ENCODE measurements around the gene TBC1D4.

DNA sequence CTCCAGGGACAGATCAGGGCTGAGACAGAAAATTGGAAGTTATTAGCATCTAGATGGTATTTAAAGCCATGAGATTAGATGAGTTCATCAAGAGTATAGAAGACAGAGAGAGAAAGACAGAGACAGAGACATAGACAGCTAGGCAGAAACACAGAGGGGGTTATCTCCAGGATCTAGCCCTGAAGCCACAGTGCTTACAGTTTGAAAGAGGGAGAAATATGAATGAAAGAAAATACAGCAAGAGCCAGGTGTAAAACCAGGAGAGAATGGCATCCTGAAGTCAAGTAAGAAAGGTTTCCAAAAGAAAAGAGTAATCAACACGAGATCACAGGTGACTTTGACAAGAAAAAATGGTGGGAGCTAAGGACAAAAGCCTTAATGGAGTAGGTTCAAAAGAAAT lies 111.2 kb downstream of the TBC1D4 start:
- TF ChIP-seq, protein P1, sequence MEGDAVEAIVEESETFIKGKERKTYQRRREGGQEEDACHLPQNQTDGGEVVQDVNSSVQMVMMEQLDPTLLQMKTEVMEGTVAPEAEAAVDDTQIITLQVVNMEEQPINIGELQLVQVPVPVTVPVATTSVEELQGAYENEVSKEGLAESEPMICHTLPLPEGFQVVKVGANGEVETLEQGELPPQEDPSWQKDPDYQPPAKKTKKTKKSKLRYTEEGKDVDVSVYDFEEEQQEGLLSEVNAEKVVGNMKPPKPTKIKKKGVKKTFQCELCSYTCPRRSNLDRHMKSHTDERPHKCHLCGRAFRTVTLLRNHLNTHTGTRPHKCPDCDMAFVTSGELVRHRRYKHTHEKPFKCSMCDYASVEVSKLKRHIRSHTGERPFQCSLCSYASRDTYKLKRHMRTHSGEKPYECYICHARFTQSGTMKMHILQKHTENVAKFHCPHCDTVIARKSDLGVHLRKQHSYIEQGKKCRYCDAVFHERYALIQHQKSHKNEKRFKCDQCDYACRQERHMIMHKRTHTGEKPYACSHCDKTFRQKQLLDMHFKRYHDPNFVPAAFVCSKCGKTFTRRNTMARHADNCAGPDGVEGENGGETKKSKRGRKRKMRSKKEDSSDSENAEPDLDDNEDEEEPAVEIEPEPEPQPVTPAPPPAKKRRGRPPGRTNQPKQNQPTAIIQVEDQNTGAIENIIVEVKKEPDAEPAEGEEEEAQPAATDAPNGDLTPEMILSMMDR (IDR thresholded peaks at IDR 0.05), result no peak
- TF ChIP-seq ZFX (IDR thresholded peaks at IDR 0.05; ENCODE audit: borderline replicate concordance), result no peak

Measured in 22Rv1 (cell line).